Subcutaneous adipose tissue (tissue), 4 donors: Measurements from ENCODE around the gene FIGNL1. TPM values are rescaled to one million over a fixed set of nuclear protein-coding genes. Genes with fewer than 3 reads are reported as not detected.

ENCODE experiments used
- CTCF ChIP-seq: fragments of 450-650 bp; IDR thresholded peaks from one replicate; pipeline ENCODE4 v1.5.1; 2016; ENCODE audit warnings: low read depth, mild to moderate bottlenecking, control low read depth, antibody characterized with exemption, moderate library complexity
- total RNA-seq, 4 donors: library from RNA; depleted of rRNA; stranded (reverse); fragments of >200 nt; gene quantifications; one replicate each; pipeline ENCODE4 v1.1.0, GENCODE V29; 2016

Gene FIGNL1
- total RNA-seq, 4 donors from 2014 or later: 3.1 to 6.6 (median 5.3) TPM

GRCh38 chr7:50446542-50446960 is 3.6 kb downstream of the FIGNL1 start:
- no peak for TF ChIP-seq CTCF

GRCh38 chr7:50436133-50436806 is 13.9 kb downstream of the FIGNL1 start:
- no peak for TF ChIP-seq CTCF

- TF ChIP-seq CTCF: no peak
These were observed 18.3 kb downstream of the FIGNL1 start for GRCh38 chr7:50431722-50432305.

GRCh38 chr7:50431316-50431715 is 18.8 kb downstream of the FIGNL1 start:
- no peak for TF ChIP-seq CTCF

- no peak for TF ChIP-seq CTCF
These were observed 21.2 kb downstream of the FIGNL1 start for GRCh38 chr7:50428911-50429310.

GRCh38 chr7:50427518-50427917 is 22.6 kb downstream of the FIGNL1 start:
- no peak for TF ChIP-seq CTCF

GRCh38 chr7:50426280-50427045 is 23.7 kb downstream of the FIGNL1 start:
- no peak for TF ChIP-seq CTCF
